IPS-18c (cell line): ENCODE results near the gene VWC2.

Experiments used
- H3K4me3 ChIP-seq: 2 replicates; pipeline ENCODE4 v1.7.0; 2013; ENCODE audit warnings: low read depth, mild to moderate bottlenecking, low read length, moderate library complexity; ENCODE audit not compliant: insufficient read depth
- H3K9me3 ChIP-seq: one replicate; pipeline ENCODE4 v1.6.1; 2013; ENCODE audit warnings: mild to moderate bottlenecking, low read length, moderate library complexity; ENCODE audit not compliant: control insufficient read depth, insufficient read depth

VWC2 gene

GRCh38 chr7:49776994-49777393 is 3.6 kb downstream of the VWC2 start:
- no peak overlapping the region for H3K4me3 ChIP-seq
- no peaks in the 10 kb centered on the region for H3K9me3 ChIP-seq

- Histone ChIP-seq H3K9me3 (no peaks in the 10 kb centered on the region), H3K4me3 (no peak overlapping the region)
Measured at GRCh38 chr7:49778731-49779270, 5.4 kb downstream of the VWC2 start.

GRCh38 chr7:49780953-49781352 is 7.5 kb downstream of the VWC2 start:
- Histone ChIP-seq H3K9me3 (no peaks in the 10 kb centered on the region), H3K4me3 (no peak overlapping the region)

GRCh38 chr7:49781996-49782395 is 8.6 kb downstream of the VWC2 start:
- Histone ChIP-seq H3K9me3 (no peaks in the 10 kb centered on the region), H3K4me3 (no peak overlapping the region)

DNA sequence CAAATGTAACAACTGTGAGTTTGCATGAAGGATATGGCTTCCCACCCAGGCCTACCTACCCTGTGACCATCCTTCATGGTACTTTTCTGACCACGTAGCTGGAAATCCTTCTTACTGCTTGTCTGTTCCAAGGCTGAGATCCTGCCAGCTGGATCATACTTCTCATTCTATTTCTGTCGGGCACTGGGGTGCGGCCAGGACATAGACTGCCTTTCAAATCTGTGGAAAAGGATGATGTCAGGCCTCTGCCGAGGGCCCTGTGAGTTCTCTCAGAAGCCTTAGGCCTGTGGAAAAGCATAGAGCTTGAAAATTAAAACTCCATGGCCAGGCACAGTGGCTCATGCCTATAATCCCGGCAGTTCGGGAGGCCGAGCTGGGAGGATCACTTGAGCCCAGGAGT is 10.0 kb downstream of the VWC2 start:
- Histone ChIP-seq H3K4me3 (no peak overlapping the region), H3K9me3 (no peaks in the 10 kb centered on the region)

GRCh38 chr7:49787980-49788379 is 14.5 kb downstream of the VWC2 start:
- no peak overlapping the region for H3K4me3 ChIP-seq
- no peaks in the 10 kb centered on the region for H3K9me3 ChIP-seq

GRCh38 chr7:49788455-49789059 is 15.1 kb downstream of the VWC2 start:
- H3K9me3 ChIP-seq = no peaks in the 10 kb centered on the region
- H3K4me3 ChIP-seq = no peak overlapping the region

DNA sequence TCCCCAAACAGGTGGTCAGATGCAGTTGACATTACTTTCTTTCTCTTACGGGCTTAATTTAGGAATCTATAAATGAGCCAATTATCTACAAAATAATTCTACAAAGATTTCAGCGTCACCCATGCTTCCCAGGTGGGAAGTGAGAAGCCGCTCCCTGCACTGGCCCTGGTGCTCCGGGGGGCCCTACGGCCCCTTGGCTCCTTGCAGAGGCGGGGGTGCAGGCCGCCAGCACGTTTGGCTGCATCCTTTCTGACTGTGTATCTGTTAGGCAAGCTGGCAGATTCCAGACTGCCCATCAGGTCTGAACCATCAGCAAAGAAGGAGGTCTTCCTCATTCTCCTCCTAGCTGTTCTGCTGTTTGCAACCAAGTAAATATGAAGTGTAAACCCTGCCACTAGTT is 16.3 kb downstream of the VWC2 start:
- Histone ChIP-seq H3K9me3 (no peaks in the 10 kb centered on the region), H3K4me3 (no peak overlapping the region)

- no peaks in the 10 kb centered on the region for H3K9me3 ChIP-seq
- H3K4me3 ChIP-seq = no peak overlapping the region
Measured at GRCh38 chr7:49790209-49790608, 16.8 kb downstream of the VWC2 start.

DNA sequence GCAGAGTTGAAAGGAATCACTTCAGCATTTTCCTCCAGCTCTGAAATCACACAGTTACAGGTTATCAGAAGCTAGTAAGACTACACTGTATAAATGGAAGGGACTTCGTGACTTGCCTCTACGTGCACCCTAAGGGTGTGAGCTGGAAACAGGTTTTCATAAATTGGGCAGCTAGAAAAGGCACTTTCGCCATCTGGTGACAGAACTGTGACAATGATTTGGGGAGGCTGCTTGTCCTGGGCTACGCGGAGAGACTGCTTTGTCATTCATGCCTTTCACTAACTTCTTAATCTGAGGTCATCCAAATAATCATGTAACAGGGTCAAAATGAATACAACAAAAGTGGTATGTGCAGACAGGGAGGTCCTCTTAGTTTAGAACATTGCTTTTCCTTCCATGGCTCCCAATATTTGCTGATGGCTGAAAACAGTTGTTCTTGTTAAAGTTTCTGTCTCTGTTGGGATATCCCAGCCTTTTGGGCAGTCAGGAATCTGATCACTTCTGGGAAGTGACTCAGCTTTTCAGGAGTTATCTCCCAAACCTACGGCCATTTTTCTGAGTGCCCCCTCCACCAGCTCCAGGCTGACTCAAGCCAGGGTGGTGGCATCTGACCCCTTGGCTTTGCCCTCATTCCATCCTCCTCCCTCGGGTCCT is 17.8 kb downstream of the VWC2 start:
- no peak overlapping the region; the same call in 1 of the 2 replicates for H3K4me3 ChIP-seq
- H3K9me3 ChIP-seq = no peaks in the 10 kb centered on the region

DNA sequence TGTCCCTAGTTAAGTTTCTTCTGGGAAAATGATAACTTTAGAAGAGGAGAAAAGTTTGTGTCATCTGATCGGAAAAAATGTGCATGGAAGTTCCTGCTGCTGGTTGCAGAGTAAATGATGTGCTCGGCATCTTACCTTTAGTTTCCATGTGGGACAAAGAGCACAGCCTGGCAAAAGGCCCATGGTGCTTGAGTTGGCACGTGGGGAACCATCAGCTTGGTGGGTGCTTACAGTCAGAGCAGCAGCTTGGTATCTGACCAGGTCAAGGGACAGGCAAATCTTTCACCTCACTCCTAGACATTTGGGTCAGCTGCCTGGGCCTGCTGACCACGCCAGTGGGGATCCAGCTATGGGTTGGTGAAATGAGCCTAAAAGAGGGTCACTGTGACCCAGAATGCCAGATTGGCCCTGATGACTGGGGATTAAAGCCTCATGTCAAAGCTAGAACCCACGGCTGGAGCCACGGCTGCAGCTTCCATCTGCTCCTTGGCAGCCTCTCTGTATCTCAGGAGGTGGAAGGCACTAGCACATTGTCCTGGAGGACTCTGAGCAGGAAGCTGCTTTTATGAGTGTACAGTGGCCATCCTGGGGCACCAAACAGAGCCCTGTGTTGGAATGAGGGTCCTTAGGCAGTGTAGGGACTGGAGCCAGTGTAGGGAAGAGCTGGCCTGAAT is 24.7 kb downstream of the VWC2 start:
- H3K4me3 ChIP-seq = no peak overlapping the region
- peaks cover 1% of the 10 kb centered on the region for H3K9me3 ChIP-seq

DNA sequence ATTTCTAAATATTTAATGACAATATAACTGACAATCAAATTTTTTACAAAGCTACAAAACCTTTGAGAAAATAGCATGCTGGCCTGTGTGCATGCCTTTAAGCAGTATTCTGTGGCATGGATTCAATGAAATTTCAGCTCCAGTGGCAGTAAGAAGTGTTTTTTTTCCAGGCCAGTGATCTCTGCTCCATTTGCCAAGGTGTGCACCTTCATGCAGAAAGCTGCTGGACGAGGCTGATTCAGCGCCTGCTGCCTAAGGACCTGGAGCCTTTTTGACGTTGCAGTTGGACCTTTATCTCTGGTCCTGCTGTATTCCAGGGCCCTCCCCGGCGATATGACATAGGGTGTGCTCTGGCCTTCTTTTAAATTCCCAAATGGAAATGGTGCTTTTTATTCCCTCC is 26.6 kb downstream of the VWC2 start:
- H3K4me3 ChIP-seq = no peak overlapping the region

GRCh38 chr7:49802600-49802999 is 29.2 kb downstream of the VWC2 start:
- Histone ChIP-seq H3K9me3 (peaks cover 2% of the 10 kb centered on the region), H3K4me3 (no peak overlapping the region)

More for the DNA sequence above, 26.6 kb downstream of the VWC2 start:
- peaks cover 2% of the 10 kb centered on the region for H3K9me3 ChIP-seq

DNA sequence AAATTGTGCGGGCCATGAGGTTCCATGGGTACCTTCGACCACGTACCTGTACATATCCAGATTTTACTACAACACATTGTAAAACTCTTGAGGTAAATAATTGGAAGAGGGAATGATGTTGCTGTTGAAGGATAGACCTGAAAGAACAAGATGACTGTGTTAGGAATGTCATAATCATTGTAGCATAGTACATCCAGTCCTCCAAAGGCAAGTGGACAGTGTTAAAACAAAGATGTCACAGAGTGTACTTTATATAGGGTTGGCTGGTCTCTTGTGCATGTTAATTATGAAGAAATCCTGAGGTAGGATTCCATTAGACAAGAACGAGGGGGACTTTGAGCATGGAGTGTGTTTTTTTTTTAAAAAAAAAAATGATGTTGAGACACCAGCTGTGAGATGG is 30.4 kb downstream of the VWC2 start:
- Histone ChIP-seq H3K4me3 (no peak overlapping the region), H3K9me3 (peaks cover 2% of the 10 kb centered on the region)

- Histone ChIP-seq H3K9me3 (peaks cover 2% of the 10 kb centered on the region), H3K4me3 (no peak overlapping the region)
Measured at GRCh38 chr7:49805371-49806007, 32.1 kb downstream of the VWC2 start.

DNA sequence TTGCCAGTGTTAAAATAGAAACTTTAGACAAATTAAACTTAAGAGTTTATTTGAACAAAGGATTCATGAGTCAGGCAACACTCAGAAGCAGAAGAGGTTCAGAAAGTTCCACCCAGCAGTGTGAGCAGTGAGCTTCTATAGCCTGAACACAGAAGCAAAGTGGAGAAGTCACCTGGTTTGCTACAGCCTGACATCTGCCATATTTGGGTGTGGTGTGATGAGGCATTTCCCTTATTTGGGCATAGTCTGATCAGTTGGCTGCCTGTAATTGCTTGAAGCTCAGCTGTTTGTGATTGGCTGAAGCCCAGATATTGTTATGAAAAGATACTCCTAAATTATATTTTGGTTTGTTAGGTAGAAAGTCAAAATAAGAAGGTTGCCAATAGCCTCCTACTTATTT is 39.1 kb downstream of the VWC2 start:
- Histone ChIP-seq H3K4me3 (no peak overlapping the region), H3K9me3 (no peaks in the 10 kb centered on the region)

- no peaks in the 10 kb centered on the region for H3K9me3 ChIP-seq
- no peak overlapping the region for H3K4me3 ChIP-seq
Measured at GRCh38 chr7:49817279-49817678, 43.8 kb downstream of the VWC2 start.

- Histone ChIP-seq H3K4me3 (no peak overlapping the region), H3K9me3 (no peaks in the 10 kb centered on the region)
Measured at GRCh38 chr7:49821181-49821580, 47.7 kb downstream of the VWC2 start.
